GM18526 (cell line): ENCODE results near the gene COQ4.

Experiments
- POLR2A ChIP-seq: IDR thresholded peaks from 3 replicates; pipeline ENCODE4 v1.6.1; 2011; ENCODE audit not compliant: insufficient read length; ENCODE audit errors: extremely low read depth

The COQ4 gene

DNA sequence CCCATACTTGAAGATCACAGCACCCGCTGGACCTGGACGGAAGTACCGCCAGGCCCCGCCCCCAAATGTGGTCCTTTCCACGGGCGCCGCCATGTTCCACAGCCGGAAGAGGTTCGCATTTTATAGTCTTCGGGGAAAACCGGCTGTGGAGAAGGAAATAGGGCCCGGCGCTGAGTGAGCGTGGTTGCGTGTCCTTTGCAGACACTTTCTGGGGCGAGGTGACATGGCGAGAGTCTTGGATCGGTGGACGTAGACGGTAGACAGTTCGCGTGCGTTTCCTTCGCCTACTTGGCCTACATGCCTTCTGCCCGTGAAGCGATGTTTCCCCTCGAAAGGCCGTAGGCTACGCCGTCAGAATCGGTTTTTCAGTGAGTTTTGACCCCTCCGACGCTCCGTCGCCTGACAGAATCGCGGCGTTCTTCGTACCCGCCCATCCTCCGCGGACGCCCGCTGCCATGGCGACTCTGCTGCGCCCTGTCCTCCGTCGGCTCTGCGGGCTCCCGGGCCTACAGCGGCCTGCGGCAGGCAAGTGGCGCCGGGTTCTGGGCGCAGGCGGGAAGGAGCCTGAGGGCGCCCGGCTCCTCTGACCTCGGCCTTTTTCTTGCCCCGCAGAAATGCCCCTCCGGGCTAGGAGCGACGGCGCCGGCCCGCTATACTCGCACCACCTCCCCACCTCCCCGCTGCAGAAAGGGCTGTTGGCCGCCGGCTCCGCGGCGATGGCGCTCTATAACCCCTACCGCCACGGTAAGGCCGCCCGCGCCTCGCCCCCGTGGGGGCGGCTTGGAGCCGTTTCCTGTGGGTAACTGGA lies at the start of gene COQ4, which contains the start of gene TRUB2:
TSS of gene COQ4 (plus strand) at position 436 of the 808 bp plus-strand sequence. CDS start at position 456, 20 bp downstream.
TSS of gene TRUB2 (minus strand) at position 44 of the 808 bp plus-strand sequence. CDS start at position 5, 39 bp downstream.
- peak; percentile 81 for TF ChIP-seq POLR2A

DNA sequence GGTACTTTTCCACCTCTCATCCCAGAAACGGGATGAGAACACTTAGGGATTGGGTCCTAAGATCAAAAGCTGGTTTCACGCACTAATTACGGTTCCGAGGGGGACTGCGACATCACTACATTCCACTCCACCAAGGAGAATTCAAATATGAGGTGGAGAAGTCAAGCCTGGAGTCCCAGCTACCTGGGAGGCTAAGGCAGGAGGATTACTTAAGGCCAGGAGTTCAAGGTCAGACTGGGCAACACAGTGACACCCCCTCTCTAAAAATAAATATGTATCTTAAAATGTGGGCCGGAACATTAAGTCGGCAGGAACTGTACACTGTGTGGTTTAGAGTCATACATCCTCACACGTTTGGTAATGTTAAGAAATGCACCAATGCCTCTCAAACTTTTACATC lies 48.4 kb upstream of the COQ4 start:
- TF ChIP-seq POLR2A = no peak

DNA sequence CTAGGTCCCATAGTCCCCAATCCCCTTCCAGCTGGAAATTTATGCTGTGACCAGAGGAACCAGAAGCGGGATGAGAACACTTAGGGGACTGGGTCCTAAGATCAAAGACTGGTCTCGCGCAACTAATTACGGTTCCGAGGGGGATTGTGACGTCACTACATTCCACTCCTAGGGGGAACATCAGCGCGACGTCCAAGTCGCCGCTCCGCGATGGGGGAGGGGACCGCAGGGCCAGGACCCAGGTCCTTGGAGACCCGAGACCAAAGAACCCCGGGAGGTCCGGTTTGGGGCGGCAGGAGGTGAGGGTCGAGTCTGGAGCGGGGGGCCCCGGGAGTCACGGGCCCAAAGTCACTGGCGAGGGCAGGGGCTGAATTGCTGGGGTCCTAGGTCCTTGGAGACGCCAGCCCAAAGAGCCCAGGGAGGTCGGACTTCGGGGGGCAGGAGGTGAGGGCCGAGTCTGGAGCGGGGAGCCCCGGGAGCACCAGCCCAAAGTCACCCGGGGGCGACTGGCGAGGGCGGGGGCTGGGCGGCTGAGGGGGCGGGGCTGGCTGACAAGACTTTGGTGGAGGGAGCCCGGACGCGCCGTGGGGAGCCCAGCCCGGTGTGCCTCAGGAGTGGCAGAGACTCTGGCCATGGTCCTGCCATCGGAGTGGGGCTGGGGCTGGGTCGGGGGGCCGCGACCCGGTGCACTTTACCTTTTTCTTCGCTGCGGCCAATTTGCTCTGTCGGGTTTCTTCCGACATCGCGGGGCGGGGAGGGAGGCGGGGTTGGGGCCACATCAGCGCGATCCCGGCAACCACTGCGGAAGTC lies 47.2 kb upstream of the COQ4 start, which contains the start of gene GOLGA2:
TSS of gene GOLGA2 (minus strand) at position 810 of the 810 bp plus-strand sequence. CDS start at position 779, 31 bp downstream.
- peak; percentile 28 for TF ChIP-seq POLR2A

DNA sequence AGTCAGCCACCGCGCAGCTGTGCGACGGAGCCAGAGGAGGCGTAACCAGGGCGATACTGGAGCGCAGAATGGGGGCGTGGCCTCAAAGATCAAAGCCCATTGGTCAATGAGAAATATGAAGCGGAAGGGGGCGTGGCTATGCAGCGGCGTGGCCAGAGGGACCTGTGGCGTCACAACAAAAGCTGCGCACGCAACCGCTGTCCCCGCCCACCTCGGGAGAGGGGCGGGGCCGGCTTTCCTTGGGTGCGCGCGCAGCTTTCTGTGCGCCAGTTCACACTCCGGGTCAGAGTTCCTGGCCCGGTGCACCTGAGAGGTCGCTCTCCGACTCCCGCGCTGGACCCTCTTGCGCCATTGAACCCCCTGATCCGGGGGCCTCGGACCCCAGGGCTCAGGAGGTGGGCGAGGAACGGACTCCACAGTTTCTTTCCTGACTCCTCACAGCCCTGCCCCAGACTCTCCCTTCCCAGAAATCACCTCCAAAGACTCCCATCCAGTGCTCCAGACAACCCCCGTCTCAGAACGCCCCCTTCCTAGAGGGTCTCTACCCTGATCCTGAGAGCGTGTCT lies 46.5 kb upstream of the COQ4 start, which contains the start of gene SWI5:
TSS of gene SWI5 (plus strand) at position 269 of the 566 bp plus-strand sequence.
- peak; percentile 99 for TF ChIP-seq POLR2A

DNA sequence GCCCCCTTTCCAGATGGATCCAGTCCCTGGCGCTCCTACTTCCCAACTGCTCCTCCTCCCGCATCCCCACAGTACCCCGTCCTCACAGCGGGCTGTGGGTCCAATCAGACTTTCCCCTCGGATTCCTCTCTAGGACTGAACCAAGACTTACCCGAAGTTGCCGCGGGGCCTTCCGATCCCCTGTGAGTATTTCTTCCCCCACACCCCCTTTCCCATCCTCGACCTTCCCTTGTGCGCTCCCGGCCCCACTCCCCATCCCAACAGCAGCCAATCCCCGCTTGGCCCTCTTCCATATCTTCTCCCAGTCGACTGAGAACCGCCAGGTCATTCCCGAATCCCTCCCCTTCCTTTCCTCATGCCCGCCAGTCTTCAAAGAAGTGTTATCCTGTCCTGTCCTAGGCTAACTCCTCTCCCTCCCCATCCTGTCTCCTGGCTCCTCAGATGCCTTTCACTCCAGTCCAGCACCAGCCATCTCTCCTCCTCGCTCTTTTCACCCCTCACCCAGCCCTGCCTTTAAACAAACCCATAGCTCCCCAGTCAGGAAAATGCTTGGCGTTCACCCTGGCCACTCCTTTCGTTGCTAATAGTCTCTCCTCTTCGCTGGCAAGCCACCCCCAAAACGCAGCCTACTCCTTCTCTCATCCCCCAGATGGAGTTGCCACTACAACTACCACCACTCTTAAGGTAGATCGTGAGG lies 45.9 kb upstream of the COQ4 start:
- no peak for TF ChIP-seq POLR2A

DNA sequence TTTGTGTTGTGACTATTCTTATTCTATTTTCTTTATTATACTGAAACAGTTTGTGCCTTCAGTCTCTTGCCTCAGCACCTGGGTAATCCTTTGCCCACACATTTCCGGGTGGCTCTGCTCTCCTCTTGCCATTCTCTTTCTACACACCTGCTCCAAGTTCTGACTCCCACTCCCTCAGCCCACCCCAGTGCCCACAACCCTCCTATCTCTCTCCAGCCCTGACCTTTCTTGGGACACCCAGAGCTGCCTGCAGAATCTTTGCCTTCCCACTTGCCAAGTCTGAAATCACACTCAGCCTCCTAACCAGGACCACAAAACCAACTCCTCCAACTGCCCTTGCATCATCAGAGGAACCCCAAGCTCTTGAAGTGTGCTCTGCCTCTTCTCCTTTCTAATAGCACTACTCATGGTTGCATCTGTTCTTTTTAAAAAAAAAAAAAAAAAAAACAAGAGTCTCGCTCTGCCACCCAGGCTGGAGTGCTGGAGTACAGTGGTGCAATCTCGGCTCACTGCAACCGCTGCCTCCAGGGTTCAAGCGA lies 42.5 kb upstream of the COQ4 start:
- TF ChIP-seq POLR2A = no peak

DNA sequence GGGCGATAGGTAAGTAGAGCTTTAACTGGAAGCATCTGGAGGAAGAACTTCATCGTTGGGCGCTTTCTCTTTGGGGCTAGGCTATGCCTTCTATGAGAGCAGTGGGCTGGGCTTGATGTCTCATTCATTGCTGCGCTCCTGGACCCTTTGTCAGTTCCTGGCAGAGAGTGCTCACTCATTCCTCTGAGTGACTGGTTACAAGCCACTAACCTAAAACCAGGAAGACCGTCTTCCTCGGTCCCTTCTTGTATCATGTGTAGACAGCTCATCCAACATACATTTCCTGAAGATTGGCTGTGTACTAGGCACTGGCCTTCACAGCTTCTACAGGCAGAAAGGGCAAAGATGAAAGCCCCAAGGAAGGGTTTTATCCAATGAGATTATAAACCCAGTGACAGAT lies 40.1 kb upstream of the COQ4 start:
- no peak for TF ChIP-seq POLR2A

DNA sequence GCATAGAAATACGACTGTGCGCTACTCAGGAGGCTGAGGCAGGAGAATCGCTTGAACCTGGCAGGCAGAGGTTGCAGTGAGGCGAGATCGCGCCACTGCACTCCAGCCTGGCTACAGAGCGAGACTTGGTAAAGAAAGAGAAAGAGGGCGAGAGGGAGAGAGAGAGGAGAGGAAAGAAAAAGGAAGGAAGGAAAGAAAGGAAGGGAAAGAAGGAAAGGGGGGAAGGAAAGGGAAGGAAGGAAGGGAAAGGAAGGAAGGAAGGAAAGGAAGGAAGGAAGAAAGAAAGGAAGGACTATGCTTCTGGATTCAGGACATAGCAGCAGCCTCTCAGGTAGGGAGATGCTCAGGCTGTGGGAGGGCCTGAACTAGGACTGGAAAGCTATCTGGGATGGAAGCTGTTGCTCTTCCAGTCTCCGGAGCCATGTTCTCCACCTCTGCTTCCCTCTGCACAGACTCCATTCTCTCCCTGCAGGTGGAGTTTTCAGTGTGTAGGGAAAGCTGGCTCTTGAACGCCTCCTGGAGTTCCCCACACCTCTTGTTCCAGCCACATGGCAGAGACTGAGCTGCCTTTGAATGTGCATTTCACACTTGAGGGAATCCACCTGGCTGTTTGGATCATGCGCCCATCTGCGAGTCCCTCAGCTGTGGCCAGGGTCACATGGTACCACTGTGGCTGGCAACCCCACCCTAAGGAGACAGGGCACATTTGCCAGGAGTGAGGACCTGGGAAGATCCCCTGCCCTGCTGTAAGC lies 37.4 kb upstream of the COQ4 start:
- no peak for TF ChIP-seq POLR2A

DNA sequence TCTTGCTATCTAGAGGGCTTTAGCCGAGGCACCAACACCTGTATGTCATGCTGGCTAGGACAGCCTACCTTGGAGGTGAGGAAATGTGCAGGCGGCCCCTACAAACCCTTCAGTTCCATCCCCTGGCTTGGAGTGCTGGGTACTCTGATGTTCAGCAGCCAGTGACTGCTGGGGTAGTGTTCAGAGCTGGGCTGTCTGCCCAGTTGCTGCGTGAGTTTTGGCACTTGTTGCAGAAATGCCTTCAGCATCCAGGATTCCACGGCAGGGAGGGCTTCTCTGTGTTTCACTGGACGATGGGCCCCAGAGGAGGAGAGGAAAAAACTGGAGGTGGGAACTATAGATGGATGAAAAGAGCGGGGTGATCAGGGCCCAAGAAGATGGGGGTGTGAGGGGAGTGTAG lies 36.2 kb upstream of the COQ4 start:
- TF ChIP-seq POLR2A = no peak

DNA sequence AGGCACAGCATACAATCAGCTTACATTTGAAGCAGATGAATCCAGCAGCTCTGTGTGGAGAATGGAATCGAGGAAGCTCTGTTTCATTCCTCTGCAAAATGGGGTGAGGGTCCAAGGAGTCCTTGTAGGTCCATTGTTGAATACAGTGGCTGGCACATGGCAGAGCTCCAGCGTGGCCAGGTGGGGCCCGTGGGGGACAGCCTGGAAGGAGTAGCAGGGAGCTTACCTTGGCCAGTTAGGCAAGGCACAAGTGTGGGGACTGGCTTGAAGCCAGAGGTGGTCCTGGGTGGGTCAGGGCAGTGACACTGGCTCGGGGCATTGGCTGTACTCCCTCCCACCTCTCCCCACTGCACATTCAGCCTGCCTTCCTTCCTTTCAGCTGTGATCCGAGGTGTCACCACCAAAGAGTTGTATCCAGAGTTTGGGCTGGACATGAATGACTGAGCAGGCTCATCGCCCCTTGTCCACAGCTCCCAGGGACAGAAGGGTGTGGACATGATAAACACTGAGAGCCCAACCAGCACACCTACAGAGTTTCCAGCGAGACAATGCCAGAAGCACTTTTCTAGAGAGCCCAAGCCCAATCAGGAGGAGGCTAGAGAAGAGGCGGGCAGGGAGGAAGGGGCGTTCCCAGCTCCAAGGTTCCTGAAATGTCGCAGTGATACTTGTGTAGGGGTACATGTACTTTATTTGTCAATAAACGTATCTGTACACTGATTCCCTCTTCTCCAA lies 34.2 kb upstream of the COQ4 start:
- no peak for TF ChIP-seq POLR2A

DNA sequence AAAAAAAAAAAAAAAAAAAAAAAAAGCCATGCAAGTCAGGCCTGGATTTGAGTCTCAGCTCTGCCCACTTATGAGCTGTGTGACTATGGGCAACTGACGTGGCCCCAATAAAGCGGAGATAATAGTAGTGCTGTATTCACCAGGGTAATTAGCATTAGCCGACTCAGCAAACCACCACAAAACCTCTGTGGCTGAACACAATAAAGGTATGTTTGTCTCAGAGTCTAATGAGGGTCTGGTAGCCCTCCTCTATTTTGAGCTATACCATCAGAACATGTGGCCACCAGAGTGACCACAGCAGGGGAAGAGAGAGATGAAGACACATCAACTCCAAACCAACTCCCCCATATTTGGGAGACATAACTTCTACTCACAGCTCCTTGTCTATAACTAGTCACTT lies 30.6 kb upstream of the COQ4 start:
- no peak for TF ChIP-seq POLR2A

DNA sequence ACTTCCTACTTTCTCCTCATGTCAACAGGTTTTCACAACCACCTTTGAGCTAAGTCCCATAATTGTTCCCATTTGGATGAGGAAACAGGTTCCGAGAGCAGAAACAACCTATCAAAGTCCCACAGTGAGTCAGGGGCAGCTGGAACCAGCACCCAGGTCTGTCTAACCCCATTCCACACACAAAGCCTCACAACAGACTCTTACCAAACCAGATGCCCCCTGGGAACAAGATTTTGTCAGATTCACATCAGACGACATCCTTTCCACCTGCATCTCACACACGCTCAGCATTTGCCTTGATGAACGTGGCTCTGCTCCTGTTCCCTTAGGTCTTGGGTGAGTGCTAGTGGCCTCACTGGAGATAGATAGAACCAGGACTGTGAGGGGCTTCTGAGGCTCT lies 29.5 kb upstream of the COQ4 start:
- TF ChIP-seq POLR2A = no peak

DNA sequence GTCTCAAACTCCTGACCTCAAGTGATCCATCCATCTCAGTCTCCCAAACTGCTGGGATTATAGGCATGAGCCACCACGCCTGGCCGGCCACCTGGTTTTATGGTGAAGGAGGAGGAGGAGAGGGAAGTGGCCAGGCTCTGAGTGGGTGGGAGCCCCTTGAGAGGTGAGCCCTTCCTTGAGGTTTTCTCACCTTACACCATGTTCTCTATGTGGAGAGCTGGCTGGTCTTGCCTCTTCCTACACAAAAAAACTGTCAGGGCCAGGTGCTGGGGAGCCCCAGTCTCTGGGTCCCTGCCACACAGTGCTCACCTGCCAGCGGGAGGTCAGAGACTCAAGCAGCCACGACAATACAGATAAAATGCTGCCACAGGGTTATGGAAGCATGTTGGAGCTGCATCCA lies 28.5 kb upstream of the COQ4 start:
- TF ChIP-seq POLR2A = no peak
